Mesenchymal stem cell (in vitro differentiated cells and primary cell): Measurements from ENCODE around the gene ACYP2.
A peak's percentile ranks its signal among the peaks of the same experiment; 100 is the strongest.

ENCODE experiments used
- DNase-seq: peaks from one replicate; pipeline ENCODE4 v3.0.0-alpha.2; 2013
- H2AFZ ChIP-seq: one replicate; pipeline ENCODE4 v1.6.1; 2013; ENCODE audit warnings: low read depth, mild to moderate bottlenecking, control low read depth, inconsistent platforms, low read length, moderate library complexity
- H2AK5ac ChIP-seq: 2 replicates; pipeline ENCODE4 v1.6.1; 2013; ENCODE audit warnings: low read length, moderate library complexity, mild to moderate bottlenecking, inconsistent platforms; ENCODE audit not compliant: severe bottlenecking
- H2BK120ac ChIP-seq: one replicate; pipeline ENCODE4 v1.6.1; 2013; ENCODE audit warnings: low read depth, mild to moderate bottlenecking, inconsistent platforms, low read length, moderate library complexity
- H2BK12ac ChIP-seq, 2 experiments: one replicate each; pipeline ENCODE4 v1.6.1; 2013; ENCODE audit warnings: inconsistent platforms in 2 of 2, low read length in 2 of 2, mild to moderate bottlenecking in 2 of 2, moderate library complexity in 2 of 2, control low read depth in 1 of 2
- H2BK15ac ChIP-seq: one replicate; pipeline ENCODE4 v1.6.1; 2013; ENCODE audit warnings: mild to moderate bottlenecking, low read depth, inconsistent platforms; ENCODE audit not compliant: poor library complexity, severe bottlenecking
- H2BK5ac ChIP-seq: 2 replicates; pipeline ENCODE4 v1.6.1; 2013; ENCODE audit warnings: low read depth, mild to moderate bottlenecking, low read length, control low read depth, inconsistent platforms; ENCODE audit not compliant: poor library complexity, severe bottlenecking
- H3K14ac ChIP-seq, 2 experiments: one replicate each; pipeline ENCODE4 v1.6.1; 2013; ENCODE audit warnings: inconsistent platforms in 2 of 2, low read length in 2 of 2, control low read depth in 1 of 2, mild to moderate bottlenecking in 1 of 2, moderate library complexity in 1 of 2
- H3K18ac ChIP-seq, 2 experiments: one replicate each; pipeline ENCODE4 v1.6.1; 2013; ENCODE audit warnings: inconsistent platforms in 2 of 2, low read length in 2 of 2, control low read depth in 1 of 2, low read depth in 1 of 2, mild to moderate bottlenecking in 1 of 2
- H3K23ac ChIP-seq, 2 experiments: one replicate each; pipeline ENCODE4 v1.6.1; 2013; ENCODE audit warnings: inconsistent platforms in 2 of 2, low read length in 2 of 2, mild to moderate bottlenecking in 2 of 2, moderate library complexity in 2 of 2, control low read depth in 1 of 2
- H3K27ac ChIP-seq: 2 replicates; pipeline ENCODE4 v1.5.1; 2013; ENCODE audit warnings: mild to moderate bottlenecking, moderate library complexity, low read length, control low read depth, inconsistent platforms; ENCODE audit not compliant: poor library complexity, severe bottlenecking
- H3K27me3 ChIP-seq, 2 experiments: 2 replicates each; pipeline versions ENCODE4 v1.6.1 to v1.7.0; 2013; ENCODE audit warnings: low read length in 2 of 2, mild to moderate bottlenecking in 2 of 2, moderate library complexity in 2 of 2, control low read depth in 1 of 2, inconsistent platforms in 1 of 2; ENCODE audit not compliant: control insufficient read depth in 1 of 2, insufficient read depth in 1 of 2
- H3K36me3 ChIP-seq, 2 experiments: 2 replicates each; pipeline versions ENCODE4 v1.6.1 to v1.7.0; 2013; ENCODE audit warnings: low read length in 2 of 2, control low read depth in 1 of 2, inconsistent platforms in 1 of 2, low read depth in 1 of 2, mild to moderate bottlenecking in 1 of 2; ENCODE audit not compliant: insufficient read depth in 2 of 2, control insufficient read depth in 1 of 2
- H3K4ac ChIP-seq, 2 experiments: one replicate each; pipeline ENCODE4 v1.6.1; 2013; ENCODE audit warnings: inconsistent platforms in 2 of 2, low read length in 2 of 2, mild to moderate bottlenecking in 2 of 2, moderate library complexity in 2 of 2, control low read depth in 1 of 2, low read depth in 1 of 2
- H3K4me1 ChIP-seq: 2 replicates; pipeline ENCODE4 v1.6.1; 2013; ENCODE audit warnings: low read depth, low read length, control low read depth; ENCODE audit not compliant: control insufficient read depth, insufficient read depth
- H3K4me2 ChIP-seq: 2 replicates; pipeline ENCODE4 v1.6.1; 2013; ENCODE audit warnings: low read length, mild to moderate bottlenecking, inconsistent platforms; ENCODE audit not compliant: poor library complexity, severe bottlenecking
- H3K4me3 ChIP-seq, 2 experiments: 2 replicates each; pipeline versions ENCODE4 v1.5.1 to v1.7.0; 2013; ENCODE audit warnings: low read length in 2 of 2, mild to moderate bottlenecking in 2 of 2, control low read depth in 1 of 2, low read depth in 1 of 2; ENCODE audit not compliant: insufficient read depth in 1 of 2
- H3K79me1 ChIP-seq: replicated peaks from 2 replicates; pipeline ENCODE4 v1.6.1; 2013; ENCODE audit warnings: mild to moderate bottlenecking, control low read depth, low read length, inconsistent platforms; ENCODE audit not compliant: poor library complexity, severe bottlenecking
- H3K9ac ChIP-seq: 2 replicates; pipeline ENCODE4 v1.7.0; 2013; ENCODE audit warnings: mild to moderate bottlenecking, low read length, moderate library complexity
- H3K9me3 ChIP-seq: 2 replicates; pipeline ENCODE4 v1.7.0; 2013; ENCODE audit warnings: mild to moderate bottlenecking, low read length; ENCODE audit not compliant: control insufficient read depth
- H4K8ac ChIP-seq: one replicate; pipeline ENCODE4 v1.6.1; 2013; ENCODE audit warnings: inconsistent platforms, mild to moderate bottlenecking, low read length, moderate library complexity
- H4K91ac ChIP-seq: one replicate; pipeline ENCODE4 v1.6.1; 2013; ENCODE audit warnings: mild to moderate bottlenecking, low read length, inconsistent platforms
- WGBS: methylation state at CpG from one replicate; pipeline ENCODE4 v1.1.7; 2013; ENCODE audit warnings: mixed read lengths; 5-methylcytosine and 5-hydroxymethylcytosine counted together

ACYP2 gene

GRCh38 chr2:54306556-54306955 is 191.1 kb downstream of the ACYP2 start:
- H2BK120ac ChIP-seq, result no peak overlapping the region

GRCh38 chr2:54308186-54308585 is 192.8 kb downstream of the ACYP2 start:
- H3K14ac ChIP-seq, result no peak overlapping the region
- no peaks in the 10 kb centered on the region for H3K9me3 ChIP-seq
- WGBS, result 86% methylated on average over 5 of the region's 6 CpGs
- H2BK12ac ChIP-seq, result no peak overlapping the region
- H3K27me3 ChIP-seq, result no peaks in the 10 kb centered on the region
- no peak overlapping the region for H2AK5ac ChIP-seq
- no peak overlapping the region for H3K4me2 ChIP-seq
- no peak for DNase-seq
- H2BK5ac ChIP-seq, result no peak overlapping the region
- H4K8ac ChIP-seq, result no peak overlapping the region
- no peak overlapping the region for H4K91ac ChIP-seq
- no peak overlapping the region for H3K4ac ChIP-seq
- H3K4me3 ChIP-seq, result no peak overlapping the region
- no peak overlapping the region for H3K23ac ChIP-seq
- no peak overlapping the region for H3K9ac ChIP-seq
- no peak overlapping the region for H3K27ac ChIP-seq
- H2AFZ ChIP-seq, result no peak overlapping the region
- peaks cover 2% of the 10 kb centered on the region for H3K4me1 ChIP-seq
- no peaks in the 10 kb centered on the region for H3K36me3 ChIP-seq
- H2BK120ac ChIP-seq, result no peak overlapping the region
- no peak overlapping the region for H2BK15ac ChIP-seq
- no peaks in the 10 kb centered on the region for H3K79me1 ChIP-seq
- H3K18ac ChIP-seq, result no peak overlapping the region

More at GRCh38 chr2:54306556-54306955, 191.1 kb downstream of the ACYP2 start:
- no peaks in the 10 kb centered on the region for H3K79me1 ChIP-seq
- peak overlapping the region; percentile 6 for H2AK5ac ChIP-seq
- no peak for DNase-seq
- no peak overlapping the region for H3K4me3 ChIP-seq
- H3K4me2 ChIP-seq, result no peak overlapping the region
- no peaks in the 10 kb centered on the region for H3K27me3 ChIP-seq
- H3K36me3 ChIP-seq, result no peaks in the 10 kb centered on the region
- H3K14ac ChIP-seq, result no peak overlapping the region
- peak overlapping the region; percentile 26 for H3K27ac ChIP-seq
- no peak overlapping the region for H3K9ac ChIP-seq
- no peak overlapping the region for H2BK15ac ChIP-seq
- H3K23ac ChIP-seq, result no peak overlapping the region
- H3K9me3 ChIP-seq, result no peaks in the 10 kb centered on the region
- H2BK5ac ChIP-seq, result no peak overlapping the region
- no peak overlapping the region for H3K18ac ChIP-seq
- peaks cover 2% of the 10 kb centered on the region for H3K4me1 ChIP-seq
- H4K8ac ChIP-seq, result no peak overlapping the region
- no peak overlapping the region for H2BK12ac ChIP-seq
- no peak overlapping the region for H4K91ac ChIP-seq
- WGBS, result 53% methylated on average over 2 of the region's 3 CpGs
- H2AFZ ChIP-seq, result no peak overlapping the region
- no peak overlapping the region for H3K4ac ChIP-seq

GRCh38 chr2:54308782-54309181 is 193.4 kb downstream of the ACYP2 start:
- Histone ChIP-seq H3K27me3 (no peaks in the 10 kb centered on the region), H3K9me3 (no peaks in the 10 kb centered on the region), H3K14ac (no peak overlapping the region), H2AK5ac (no peak overlapping the region), H3K79me1 (no peaks in the 10 kb centered on the region), H3K4ac (no peak overlapping the region), H2BK5ac (no peak overlapping the region), H3K4me2 (no peak overlapping the region), H2AFZ (no peak overlapping the region), H3K18ac (no peak overlapping the region), H3K23ac (no peak overlapping the region), H3K36me3 (no peaks in the 10 kb centered on the region), H2BK120ac (no peak overlapping the region), H3K9ac (no peak overlapping the region), H3K4me1 (peaks cover 2% of the 10 kb centered on the region), H4K8ac (no peak overlapping the region), H2BK15ac (no peak overlapping the region), H3K4me3 (no peak overlapping the region), H2BK12ac (no peak overlapping the region), H4K91ac (no peak overlapping the region), H3K27ac (no peak overlapping the region)
- no peak for DNase-seq
- 93% methylated on average over 2 of the region's 2 CpGs for WGBS

GRCh38 chr2:54310311-54310710 is 194.9 kb downstream of the ACYP2 start:
- H3K4me1 ChIP-seq, result peaks cover 2% of the 10 kb centered on the region
- no peak overlapping the region for H2BK15ac ChIP-seq
- H3K18ac ChIP-seq, result no peak overlapping the region
- no peak overlapping the region for H2AFZ ChIP-seq
- no peaks in the 10 kb centered on the region for H3K27me3 ChIP-seq
- no peak overlapping the region for H3K4me2 ChIP-seq
- H3K27ac ChIP-seq, result no peak overlapping the region
- H4K91ac ChIP-seq, result no peak overlapping the region
- H3K4ac ChIP-seq, result no peak overlapping the region
- 77% methylated on average over 3 of the region's 3 CpGs for WGBS
- no peak overlapping the region for H3K23ac ChIP-seq
- H2BK12ac ChIP-seq, result no peak overlapping the region
- no peaks in the 10 kb centered on the region for H3K79me1 ChIP-seq
- no peaks in the 10 kb centered on the region for H3K36me3 ChIP-seq
- H2BK5ac ChIP-seq, result no peak overlapping the region
- no peak overlapping the region for H3K14ac ChIP-seq
- H3K9me3 ChIP-seq, result no peaks in the 10 kb centered on the region
- no peak overlapping the region for H3K9ac ChIP-seq
- no peak for DNase-seq
- no peak overlapping the region for H4K8ac ChIP-seq
- no peak overlapping the region for H2BK120ac ChIP-seq
- H2AK5ac ChIP-seq, result no peak overlapping the region
- H3K4me3 ChIP-seq, result no peak overlapping the region
